ENCODE data around the gene PALLD. TPM values are rescaled to one million over a fixed set of nuclear protein-coding genes. Genes with fewer than 3 reads are reported as not detected.

Gene PALLD
- total RNA-seq, 1 donor from 2014 or later = 12.1 TPM

DNA sequence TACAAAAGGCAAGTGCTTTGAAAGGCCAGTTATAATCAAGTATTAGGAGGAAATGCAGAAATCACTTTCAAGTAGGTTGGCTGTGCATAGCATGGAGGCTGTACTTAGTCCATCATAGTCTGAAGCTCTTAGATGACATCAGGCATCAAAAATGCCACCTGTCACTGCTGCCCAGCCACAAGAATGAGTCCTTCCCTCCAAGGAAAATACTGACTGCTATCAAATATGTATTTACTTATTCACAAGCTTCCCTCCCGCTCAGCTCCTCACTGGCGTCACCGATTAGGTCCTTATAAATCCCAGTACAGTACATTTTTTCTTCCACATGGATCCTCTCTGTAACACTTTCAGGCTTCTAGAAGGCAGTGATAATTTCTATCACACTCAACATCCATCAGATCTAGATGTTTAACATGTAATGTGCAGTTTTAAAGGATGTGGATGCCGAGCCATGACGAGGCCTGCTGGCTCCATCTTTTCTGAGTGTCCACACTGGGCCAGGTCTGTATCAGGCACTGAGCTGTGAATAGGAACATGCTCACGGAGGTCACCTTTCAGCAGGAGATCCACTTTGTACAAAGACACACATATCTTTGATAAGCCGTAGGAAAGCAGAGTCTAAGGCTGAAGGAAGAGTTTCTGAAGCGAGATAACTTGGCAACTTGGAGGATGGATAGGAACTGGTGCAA is 121.9 kb downstream of the PALLD start:
- intact Hi-C loops (cut with micrococcal nuclease) = no loop called here

- intact Hi-C loops (cut with micrococcal nuclease) = no loop called here
Measured at GRCh38 chr4:168619266-168619631, 122.4 kb downstream of the PALLD start.

GRCh38 chr4:168621806-168622589 is 125.1 kb downstream of the PALLD start:
- intact Hi-C loops (cut with micrococcal nuclease) = no loop called here

DNA sequence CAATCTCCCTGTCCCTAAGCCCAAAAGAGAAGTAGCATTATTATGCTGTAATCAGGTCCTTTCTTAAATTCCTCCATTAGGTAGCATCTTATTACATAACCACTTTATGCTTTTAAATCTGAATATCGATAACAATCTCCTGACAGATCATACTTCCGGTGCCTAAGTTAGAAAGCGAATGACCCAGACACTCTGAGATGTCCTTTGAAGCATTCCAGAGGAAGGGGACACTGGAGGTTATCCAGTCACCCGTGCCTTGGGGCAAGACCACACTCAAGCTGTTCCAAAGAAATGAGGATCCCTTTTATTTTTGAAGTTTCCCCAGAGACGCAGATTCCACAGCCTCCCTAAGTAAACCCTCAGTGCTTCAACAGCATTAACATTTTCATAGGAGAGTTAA is 125.7 kb downstream of the PALLD start:
- intact Hi-C loops (cut with micrococcal nuclease) = no loop called here

GRCh38 chr4:168623011-168623410 is 126.2 kb downstream of the PALLD start:
- intact Hi-C loops (cut with micrococcal nuclease) = no loop called here

- intact Hi-C loops (cut with micrococcal nuclease) = no loop called here
Measured at GRCh38 chr4:168623484-168623883, 126.6 kb downstream of the PALLD start.

DNA sequence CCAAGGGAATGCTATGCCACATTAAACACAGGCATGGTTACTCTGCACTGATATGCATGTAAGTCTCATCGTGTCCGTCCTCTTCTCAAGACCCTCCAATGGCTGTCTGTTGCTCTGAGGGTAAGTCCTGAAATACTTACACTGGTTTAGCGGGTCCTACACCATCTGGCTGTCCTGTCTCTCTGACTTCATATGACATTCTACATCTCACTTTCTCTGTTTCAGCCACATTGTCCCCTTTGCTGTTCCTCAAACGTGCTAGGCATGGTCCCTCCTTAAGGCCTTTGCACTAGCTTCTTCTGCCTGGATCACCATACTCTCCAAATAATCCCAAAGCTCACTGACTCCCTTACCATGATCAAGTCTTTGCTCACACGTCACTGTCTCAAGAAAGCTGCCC is 131.4 kb downstream of the PALLD start:
- intact Hi-C loops (cut with micrococcal nuclease) = no loop called here

DNA sequence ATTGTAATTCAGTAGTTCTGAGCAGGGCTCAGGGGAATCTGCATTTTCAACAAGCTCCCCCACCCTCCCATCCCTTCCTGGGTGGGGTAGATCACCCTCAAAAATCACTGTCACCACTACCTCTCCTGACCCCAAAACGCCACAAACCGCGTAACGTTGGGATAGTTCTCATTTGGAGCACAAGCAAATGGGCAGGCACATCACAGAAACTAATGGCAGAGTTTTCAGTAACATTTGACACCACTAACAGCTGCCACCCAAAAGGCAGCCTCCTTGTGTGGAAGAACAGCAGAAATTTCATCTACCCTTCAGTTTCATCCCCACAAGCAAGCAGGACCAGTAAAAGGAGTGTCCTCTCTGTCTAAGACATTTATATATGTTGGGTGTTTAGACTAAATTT is 132.7 kb downstream of the PALLD start:
- intact Hi-C loops (cut with micrococcal nuclease) = no loop called here

DNA sequence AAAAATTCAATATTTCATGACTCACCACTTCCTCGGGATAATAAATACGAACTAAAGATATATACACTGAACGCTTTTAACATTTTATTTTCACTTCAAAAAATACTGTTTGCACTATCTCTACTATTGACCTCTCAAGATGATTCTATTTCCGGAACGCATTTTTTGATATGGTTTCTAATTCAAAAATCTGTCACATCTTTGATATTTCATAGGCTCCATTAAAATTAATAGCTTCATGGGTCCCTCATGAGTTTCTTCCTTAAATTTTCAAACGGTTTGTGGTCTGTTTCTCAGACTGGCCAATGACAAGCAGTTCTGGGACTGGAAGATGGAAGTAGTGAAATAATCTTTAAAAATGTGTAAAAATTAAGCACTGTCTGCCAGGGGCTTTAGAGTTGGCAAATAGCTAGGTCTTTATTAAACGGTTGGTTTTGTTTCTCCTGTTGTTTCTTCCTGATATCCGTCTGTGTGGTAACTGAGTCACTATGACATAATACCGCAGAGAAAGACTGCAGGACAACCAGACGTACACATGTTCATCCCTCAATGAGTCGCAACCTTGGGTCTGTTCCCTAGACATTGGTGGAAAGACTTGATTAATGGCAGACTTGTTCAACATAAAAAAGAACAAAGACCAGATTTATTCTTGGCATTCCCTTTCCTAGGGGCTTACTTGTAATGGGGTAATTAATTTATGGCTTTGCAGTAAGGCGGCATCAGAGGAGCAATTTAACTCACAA is 133.8 kb downstream of the PALLD start:
- intact Hi-C loops (cut with micrococcal nuclease) = loop anchor here (5.0 kb wide), 1 partner anchor 287 kb away; no protein-coding TSS in a partner anchor

DNA sequence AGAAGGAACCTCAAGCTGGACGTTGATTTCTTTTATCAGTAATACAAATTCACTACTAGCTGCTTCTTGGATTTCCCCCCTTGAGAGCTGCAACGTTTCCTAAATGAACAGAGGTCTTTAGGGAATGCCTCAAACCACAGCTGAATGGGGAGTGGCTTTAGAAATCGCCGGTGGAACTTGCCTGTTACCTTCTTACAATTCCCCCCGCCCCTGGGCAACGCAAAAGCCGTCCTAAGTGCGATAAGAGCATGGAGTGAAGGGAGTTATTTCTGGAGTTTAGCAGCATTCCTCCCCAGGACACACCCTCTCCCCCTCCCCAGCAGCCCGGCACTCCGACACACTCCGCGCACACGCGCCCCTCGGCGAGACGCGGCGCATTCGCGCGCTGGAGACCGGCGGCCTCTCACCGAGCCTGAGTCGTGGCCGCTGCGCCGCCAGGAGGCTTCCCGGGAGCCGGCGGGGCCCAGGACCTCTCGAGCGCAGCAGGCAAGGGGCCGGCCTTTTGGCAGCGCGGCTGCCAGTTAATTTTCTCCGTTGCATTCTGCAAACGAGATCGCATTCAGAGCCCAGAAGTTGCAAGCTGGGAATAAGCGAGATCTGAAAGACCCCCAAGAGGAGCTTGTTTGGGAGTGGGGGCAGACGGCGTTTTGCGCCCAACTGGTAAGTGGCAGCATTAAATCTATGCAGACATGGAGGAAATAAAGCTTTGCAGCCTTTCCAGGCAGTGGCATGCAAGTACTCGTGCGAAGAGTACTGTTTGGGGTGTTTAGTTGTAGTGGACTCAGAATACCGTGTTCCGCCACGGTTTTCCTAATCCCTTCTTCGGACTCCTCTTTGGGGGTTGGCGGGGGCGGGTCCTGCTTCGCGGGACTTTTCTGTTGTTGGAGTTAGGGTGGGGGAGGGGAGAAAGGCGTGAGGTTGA is 134.7 kb downstream of the PALLD start:
- intact Hi-C loops (cut with micrococcal nuclease) = loop anchor here (5.0 kb wide), 1 partner anchor 286 kb away; no protein-coding TSS in a partner anchor

GRCh38 chr4:168632301-168632725 is 135.5 kb downstream of the PALLD start:
- intact Hi-C loops (cut with micrococcal nuclease) = loop anchor here (5.0 kb wide), 1 partner anchor 285 kb away; no protein-coding TSS in a partner anchor

GRCh38 chr4:168633064-168633463 is 136.2 kb downstream of the PALLD start:
- intact Hi-C loops (cut with micrococcal nuclease) = loop anchor here (5.0 kb wide), 1 partner anchor 284 kb away; no protein-coding TSS in a partner anchor

- intact Hi-C loops (cut with micrococcal nuclease) = loop anchor here (5.0 kb wide), 1 partner anchor 284 kb away; no protein-coding TSS in a partner anchor
Measured at GRCh38 chr4:168633496-168633895, 136.6 kb downstream of the PALLD start.

DNA sequence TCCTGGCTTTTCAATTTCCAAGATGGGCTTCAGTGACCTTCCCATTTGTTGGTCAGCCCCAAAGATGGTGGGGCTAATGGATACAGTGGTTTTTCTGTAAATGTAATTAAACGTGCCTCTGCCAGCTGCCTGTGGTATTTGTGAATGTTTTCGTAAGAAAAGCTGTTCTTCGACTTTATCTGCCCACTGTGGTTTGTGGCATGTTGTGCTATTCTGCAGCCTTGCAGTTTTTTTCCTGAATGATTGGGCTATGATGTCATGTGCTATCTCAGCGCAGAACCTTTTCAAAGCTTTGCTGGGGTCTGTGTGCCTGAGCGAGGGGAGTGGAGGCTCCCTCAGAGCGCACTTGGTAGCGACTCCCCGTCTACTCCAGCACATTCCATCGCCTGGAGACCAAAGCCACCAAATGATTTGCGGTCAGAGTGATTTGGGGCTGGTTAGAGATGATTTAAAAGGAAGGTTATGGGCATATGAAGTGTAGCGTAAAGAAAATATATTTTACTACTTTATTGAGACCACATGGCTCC is 137.5 kb downstream of the PALLD start:
- intact Hi-C loops (cut with micrococcal nuclease) = loop anchor here (5.0 kb wide), 1 partner anchor 283 kb away; no protein-coding TSS in a partner anchor

DNA sequence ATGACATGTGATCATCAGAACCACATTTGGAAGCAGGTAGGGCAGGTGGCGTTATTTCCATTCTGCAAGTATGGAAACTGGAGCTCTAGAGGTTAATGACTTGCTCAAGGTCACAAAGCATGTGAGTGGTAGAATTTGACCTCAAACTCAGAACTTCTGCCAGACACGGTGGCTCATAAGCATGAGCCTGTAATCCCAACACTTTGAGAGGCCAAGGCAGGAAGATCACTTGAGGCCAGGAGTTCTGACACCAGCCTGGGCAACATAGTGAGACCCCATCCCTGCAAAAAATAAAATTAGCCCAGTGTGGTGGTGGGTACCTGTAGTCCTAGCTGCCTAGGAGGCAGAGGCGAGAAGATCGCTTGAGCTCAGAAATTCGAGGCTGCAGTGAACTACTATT is 139.2 kb downstream of the PALLD start:
- intact Hi-C loops (cut with micrococcal nuclease) = no loop called here

GRCh38 chr4:168636506-168637196 is 139.8 kb downstream of the PALLD start:
- intact Hi-C loops (cut with micrococcal nuclease) = no loop called here

GRCh38 chr4:168637872-168638756 is 141.3 kb downstream of the PALLD start:
- intact Hi-C loops (cut with micrococcal nuclease) = no loop called here

DNA sequence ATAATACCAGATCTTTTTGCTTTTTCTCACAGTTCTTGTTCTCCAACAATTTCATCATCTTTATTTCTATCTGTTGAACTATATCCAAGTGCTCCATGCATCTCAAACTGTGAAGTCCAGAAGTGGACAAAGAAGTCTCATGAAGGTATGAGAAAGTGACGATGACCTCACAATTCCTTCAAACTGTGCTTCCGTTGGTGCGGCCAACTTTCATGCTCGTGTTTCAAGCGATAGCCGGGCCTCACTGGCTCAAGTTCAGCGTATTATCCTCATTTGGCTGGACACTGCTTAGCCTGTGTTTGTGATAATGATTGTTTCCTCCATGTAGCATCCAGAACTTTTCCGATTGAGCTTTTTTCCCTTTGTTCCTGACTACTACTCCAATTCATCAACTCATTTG is 143.1 kb downstream of the PALLD start:
- intact Hi-C loops (cut with micrococcal nuclease) = no loop called here

- intact Hi-C loops (cut with micrococcal nuclease) = no loop called here
Measured at GRCh38 chr4:168641811-168642140, 144.9 kb downstream of the PALLD start.

All from T-helper 1 cell treated with Interleukin-12 subunit alpha and Interleukin-12 subunit beta and Interleukin-4 antibody, amounts not matched to agents 30 ng/mL and 1 ng/mL, for 36 hours (primary cell).